Measurements from ENCODE around the gene SLC48A1.

The SLC48A1 gene

DNA sequence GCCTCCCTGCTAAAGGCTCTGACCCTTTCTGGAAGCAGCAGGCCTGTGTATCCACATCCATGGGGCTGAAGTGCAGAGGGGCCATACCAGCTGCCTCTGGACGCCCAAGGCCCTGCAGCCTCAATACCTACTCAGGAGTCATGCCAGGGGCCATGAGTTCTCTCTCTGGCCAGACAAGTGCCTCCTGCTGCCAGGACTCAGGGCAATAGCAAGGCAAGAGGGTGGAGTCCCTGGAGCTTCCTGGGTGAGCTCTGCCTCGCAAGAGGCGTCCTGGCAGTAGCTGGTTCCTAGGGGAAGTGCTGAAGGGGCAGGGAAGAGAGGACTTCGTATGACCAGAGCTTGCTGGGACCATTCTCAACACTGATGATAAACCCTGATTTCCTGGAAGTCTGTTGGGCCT is 36.8 kb upstream of the SLC48A1 start:
- Histone ChIP-seq H3K27me3 (no peaks in the 10 kb centered on the region), H3K27ac (no peak overlapping the region), H3K9me3 (no peaks in the 10 kb centered on the region), H3K4me1 (ENCODE audit: control insufficient read depth in 1 of 2, insufficient read depth in 1 of 2, low read depth in 1 of 2, low read length in 1 of 2) (peaks cover 4% of the 10 kb centered on the region in 2 experiments), H3K4me3 (ENCODE audit: low read depth in 1 of 2, low read length in 1 of 2) (no peak overlapping the region), H3K36me3 (no peaks in the 10 kb centered on the region)
- TF ChIP-seq, protein P1, sequence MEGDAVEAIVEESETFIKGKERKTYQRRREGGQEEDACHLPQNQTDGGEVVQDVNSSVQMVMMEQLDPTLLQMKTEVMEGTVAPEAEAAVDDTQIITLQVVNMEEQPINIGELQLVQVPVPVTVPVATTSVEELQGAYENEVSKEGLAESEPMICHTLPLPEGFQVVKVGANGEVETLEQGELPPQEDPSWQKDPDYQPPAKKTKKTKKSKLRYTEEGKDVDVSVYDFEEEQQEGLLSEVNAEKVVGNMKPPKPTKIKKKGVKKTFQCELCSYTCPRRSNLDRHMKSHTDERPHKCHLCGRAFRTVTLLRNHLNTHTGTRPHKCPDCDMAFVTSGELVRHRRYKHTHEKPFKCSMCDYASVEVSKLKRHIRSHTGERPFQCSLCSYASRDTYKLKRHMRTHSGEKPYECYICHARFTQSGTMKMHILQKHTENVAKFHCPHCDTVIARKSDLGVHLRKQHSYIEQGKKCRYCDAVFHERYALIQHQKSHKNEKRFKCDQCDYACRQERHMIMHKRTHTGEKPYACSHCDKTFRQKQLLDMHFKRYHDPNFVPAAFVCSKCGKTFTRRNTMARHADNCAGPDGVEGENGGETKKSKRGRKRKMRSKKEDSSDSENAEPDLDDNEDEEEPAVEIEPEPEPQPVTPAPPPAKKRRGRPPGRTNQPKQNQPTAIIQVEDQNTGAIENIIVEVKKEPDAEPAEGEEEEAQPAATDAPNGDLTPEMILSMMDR (IDR thresholded peaks at IDR 0.05) = no peak

DNA sequence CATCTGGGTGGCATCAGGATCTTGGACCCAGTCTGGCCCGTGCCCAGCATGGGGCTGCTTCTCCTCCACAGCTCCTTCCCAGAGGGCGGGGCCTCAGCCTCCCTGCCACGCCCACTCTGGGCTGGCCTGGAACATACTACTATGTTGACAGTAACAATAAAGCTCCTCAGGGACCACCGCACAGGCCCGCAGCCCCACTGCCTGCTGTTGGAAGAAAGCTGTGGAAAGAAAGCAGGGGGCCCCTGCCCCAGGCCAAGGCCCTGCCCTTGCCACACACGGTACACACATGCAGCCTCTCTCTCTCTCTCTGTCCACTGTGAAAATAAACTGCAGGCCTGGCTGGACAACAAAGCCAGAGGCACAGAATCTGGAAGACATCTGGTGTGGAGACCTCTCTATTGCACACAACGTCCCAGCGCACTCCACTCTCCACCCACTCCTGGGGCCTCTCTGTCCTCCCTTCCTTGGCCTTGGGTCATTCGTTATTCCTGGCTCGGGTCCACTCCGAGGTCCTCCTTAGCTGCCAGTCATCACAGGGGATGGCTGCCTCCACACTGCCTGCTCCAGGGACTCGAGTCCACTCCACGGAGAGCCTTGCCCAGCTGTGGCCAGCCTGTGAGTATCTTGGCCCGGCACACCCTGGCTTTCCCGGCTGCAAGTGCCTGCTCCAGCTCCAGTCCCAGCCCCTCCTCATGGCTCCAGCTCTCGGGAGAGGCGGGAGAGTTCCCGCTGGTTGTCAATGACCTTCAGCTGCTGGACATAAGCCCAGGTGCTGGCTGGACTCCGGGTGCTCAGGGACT is 36.0 kb upstream of the SLC48A1 start:
- Histone ChIP-seq H3K36me3 (no peaks in the 10 kb centered on the region), H3K9me3 (no peaks in the 10 kb centered on the region), H3K4me3 (ENCODE audit: low read depth in 1 of 2, low read length in 1 of 2) (no peak overlapping the region), H3K27ac (no peak overlapping the region), H3K4me1 (ENCODE audit: control insufficient read depth in 1 of 2, insufficient read depth in 1 of 2, low read depth in 1 of 2, low read length in 1 of 2) (peaks cover 4% of the 10 kb centered on the region in 2 experiments), H3K27me3 (no peaks in the 10 kb centered on the region)
- TF ChIP-seq, protein P1 (IDR thresholded peaks at IDR 0.05) = no peak

DNA sequence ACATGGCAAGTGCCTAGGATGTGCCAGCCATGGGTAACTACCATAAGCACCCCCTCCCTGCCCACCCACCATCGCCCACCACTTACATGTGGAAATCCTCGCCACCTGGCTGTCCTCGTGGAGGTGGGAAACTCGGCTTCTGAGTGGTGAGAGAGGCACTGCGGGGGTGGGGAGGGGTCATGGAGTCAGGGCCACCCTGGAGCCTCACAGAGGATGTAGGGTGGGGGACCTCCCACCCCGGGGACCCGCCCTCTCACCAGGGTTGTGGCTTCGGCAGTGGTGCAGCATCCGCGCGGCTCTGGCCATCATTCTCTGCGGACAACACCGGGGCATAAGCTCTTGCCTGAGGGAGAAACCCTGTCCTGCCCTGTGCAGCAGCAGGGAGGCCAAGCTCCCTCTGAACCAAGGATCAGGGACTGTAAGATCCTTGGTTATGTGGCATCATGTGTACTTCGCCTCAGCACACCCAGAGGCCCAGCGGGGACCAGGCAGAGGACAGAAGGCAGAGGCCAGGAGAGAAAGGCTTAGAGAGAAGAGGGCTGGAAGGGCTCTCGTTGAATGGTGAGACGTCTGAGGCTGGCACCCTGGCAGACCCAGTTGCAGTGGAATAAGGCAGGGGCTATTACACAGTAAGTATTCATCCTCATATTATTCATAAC is 35.0 kb upstream of the SLC48A1 start:
- Histone ChIP-seq H3K4me1 (ENCODE audit: control insufficient read depth in 1 of 2, insufficient read depth in 1 of 2, low read depth in 1 of 2, low read length in 1 of 2) (no peaks in the 10 kb centered on the region), H3K27ac (no peak overlapping the region), H3K36me3 (no peaks in the 10 kb centered on the region), H3K9me3 (no peaks in the 10 kb centered on the region), H3K4me3 (ENCODE audit: low read depth in 1 of 2, low read length in 1 of 2) (no peak overlapping the region), H3K27me3 (no peaks in the 10 kb centered on the region)
- TF ChIP-seq, protein P1 (IDR thresholded peaks at IDR 0.05) = no peak

DNA sequence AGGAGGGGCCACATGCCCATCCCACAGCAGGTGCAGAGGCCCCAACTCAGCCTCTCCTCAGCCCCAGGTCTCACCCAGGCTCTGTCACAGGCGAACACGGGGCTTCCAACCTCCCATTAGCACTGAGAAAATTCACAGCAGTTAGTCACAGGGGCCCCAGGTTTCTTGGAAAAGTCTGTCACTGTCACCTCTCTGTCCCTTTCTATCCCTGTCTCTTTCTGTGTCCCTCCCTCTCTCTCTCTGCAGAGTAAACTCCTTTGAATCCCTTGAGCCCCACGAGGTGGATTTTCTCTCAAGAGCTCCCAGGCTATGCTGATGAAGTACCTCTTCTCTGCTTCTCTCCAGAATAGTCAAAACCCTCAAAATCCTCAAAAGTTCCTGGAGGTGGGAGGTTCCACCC is 33.7 kb upstream of the SLC48A1 start:
- no peak overlapping the region for H3K4me3 ChIP-seq (ENCODE audit: low read depth in 1 of 2, low read length in 1 of 2)
- H3K36me3 ChIP-seq = no peaks in the 10 kb centered on the region
- no peaks in the 10 kb centered on the region for H3K4me1 ChIP-seq (ENCODE audit: control insufficient read depth in 1 of 2, insufficient read depth in 1 of 2, low read depth in 1 of 2, low read length in 1 of 2)
- no peaks in the 10 kb centered on the region for H3K9me3 ChIP-seq
- H3K27ac ChIP-seq = no peak overlapping the region
- TF ChIP-seq, protein P1 (IDR thresholded peaks at IDR 0.05) = no peak
- no peaks in the 10 kb centered on the region for H3K27me3 ChIP-seq

DNA sequence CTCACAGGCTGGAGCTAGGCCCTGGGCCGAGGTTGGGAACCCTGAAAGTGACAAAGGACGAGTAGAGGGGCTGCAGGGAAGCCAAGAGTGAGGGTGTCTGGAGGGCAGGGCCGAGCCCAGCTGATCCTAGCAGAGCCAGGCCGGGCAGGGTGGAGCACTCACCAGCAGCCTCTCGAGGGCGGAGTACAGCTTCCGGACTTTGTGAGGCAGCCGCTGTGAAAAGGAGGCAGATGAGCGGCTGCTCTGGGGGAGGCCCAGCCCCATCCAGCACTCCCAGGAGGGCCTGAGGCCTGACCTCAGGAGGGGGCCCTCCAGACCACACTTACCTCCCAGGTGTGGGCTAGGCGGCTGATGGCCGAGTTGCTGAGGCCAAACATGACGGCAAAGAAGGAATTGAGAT is 33.1 kb upstream of the SLC48A1 start:
- TF ChIP-seq, protein P1 (IDR thresholded peaks at IDR 0.05) = no peak
- no peaks in the 10 kb centered on the region for H3K9me3 ChIP-seq
- H3K36me3 ChIP-seq = no peaks in the 10 kb centered on the region
- no peaks in the 10 kb centered on the region for H3K4me1 ChIP-seq (ENCODE audit: control insufficient read depth in 1 of 2, insufficient read depth in 1 of 2, low read depth in 1 of 2, low read length in 1 of 2)
- no peak overlapping the region for H3K4me3 ChIP-seq (ENCODE audit: low read depth in 1 of 2, low read length in 1 of 2)
- no peaks in the 10 kb centered on the region for H3K27me3 ChIP-seq
- H3K27ac ChIP-seq = no peak overlapping the region

All from neutrophil (primary cell).